Measurements from ENCODE around the gene NEMP1.

DNA sequence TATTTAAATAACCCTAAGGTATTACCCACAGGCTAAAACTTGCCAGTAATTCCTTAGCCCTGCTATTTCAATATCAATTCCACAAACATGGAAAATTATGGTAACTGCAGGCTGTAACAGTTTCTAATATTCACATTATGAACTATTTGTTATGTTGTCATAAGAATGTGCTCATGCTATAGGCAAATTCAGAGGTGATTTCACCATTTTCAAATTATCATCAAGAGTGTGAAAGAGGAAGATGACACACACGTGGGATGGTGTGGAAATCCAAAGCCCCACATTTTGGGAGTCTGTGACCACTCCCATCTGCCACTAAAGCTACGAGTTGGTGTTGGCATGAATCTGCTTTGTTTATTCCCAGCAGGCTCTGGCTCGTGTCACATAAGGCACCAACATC is 22.8 kb downstream of the NEMP1 start:
- TF ChIP-seq, protein P1, sequence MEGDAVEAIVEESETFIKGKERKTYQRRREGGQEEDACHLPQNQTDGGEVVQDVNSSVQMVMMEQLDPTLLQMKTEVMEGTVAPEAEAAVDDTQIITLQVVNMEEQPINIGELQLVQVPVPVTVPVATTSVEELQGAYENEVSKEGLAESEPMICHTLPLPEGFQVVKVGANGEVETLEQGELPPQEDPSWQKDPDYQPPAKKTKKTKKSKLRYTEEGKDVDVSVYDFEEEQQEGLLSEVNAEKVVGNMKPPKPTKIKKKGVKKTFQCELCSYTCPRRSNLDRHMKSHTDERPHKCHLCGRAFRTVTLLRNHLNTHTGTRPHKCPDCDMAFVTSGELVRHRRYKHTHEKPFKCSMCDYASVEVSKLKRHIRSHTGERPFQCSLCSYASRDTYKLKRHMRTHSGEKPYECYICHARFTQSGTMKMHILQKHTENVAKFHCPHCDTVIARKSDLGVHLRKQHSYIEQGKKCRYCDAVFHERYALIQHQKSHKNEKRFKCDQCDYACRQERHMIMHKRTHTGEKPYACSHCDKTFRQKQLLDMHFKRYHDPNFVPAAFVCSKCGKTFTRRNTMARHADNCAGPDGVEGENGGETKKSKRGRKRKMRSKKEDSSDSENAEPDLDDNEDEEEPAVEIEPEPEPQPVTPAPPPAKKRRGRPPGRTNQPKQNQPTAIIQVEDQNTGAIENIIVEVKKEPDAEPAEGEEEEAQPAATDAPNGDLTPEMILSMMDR (IDR thresholded peaks at IDR 0.05) = no peak
- TF ChIP-seq POLR2A (IDR thresholded peaks at IDR 0.05) = no peak
